Inferior parietal cortex (tissue), 1 donor: ENCODE data around the gene LRCH1.

ENCODE experiments used
- DNase-seq: peaks from one replicate; pipeline ENCODE4 v3.0.0-alpha.2; 2016; ENCODE audit errors: extremely low spot score

Gene LRCH1

DNA sequence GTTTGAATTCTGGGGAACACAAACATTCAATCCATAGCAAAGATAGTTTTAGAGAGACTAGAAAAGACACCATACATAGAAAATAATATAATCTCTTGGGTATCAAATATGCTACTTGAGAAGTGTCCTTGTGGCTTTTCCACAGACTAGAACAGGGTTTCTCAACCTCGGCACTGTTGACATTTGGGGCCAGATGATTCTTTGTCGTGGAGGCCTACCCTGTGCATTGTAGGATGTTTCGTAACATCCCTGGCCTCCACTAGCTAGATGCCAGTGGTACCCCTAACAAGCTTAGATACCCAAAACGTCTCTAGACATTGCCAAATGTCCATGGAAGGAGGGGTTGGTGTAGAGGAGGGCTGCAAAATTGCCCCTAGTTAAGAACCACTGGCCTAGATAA lies 246.2 kb downstream of the LRCH1 start:
- no peak for DNase-seq

GRCh38 chr13:46801858-46802257 lies 248.9 kb downstream of the LRCH1 start:
- no peak for DNase-seq
